Endothelial cell (in vitro differentiated cells): Measurements from ENCODE around the gene GRHL1. TPM values are rescaled to one million over a fixed set of nuclear protein-coding genes. Genes with fewer than 3 reads are reported as not detected.

ENCODE experiments used
- DNase-seq: peaks from one replicate; pipeline ENCODE4 v3.0.0; 2021; ENCODE audit warnings: low spot score
- H3K27ac Mint-ChIP-seq: one replicate; pipeline ENCODE4 v1.8.0; 2021; ENCODE audit warnings: mixed read lengths, inconsistent platforms; ENCODE audit not compliant: unreplicated experiment
- H3K27me3 Mint-ChIP-seq: one replicate; pipeline ENCODE4 v1.8.0; 2021; ENCODE audit warnings: mild to moderate bottlenecking, moderate library complexity, mixed read lengths, inconsistent platforms; ENCODE audit not compliant: unreplicated experiment
- H3K36me3 Mint-ChIP-seq: one replicate; pipeline ENCODE4 v1.8.0; 2021; ENCODE audit warnings: mild to moderate bottlenecking, low read depth, mixed read lengths, inconsistent platforms; ENCODE audit not compliant: unreplicated experiment
- H3K4me1 Mint-ChIP-seq: one replicate; pipeline ENCODE4 v1.8.0; 2021; ENCODE audit warnings: mild to moderate bottlenecking, mixed read lengths, inconsistent platforms; ENCODE audit not compliant: unreplicated experiment
- H3K4me3 Mint-ChIP-seq: one replicate; pipeline ENCODE4 v1.8.0; 2021; ENCODE audit warnings: mild to moderate bottlenecking, mixed read lengths, inconsistent platforms; ENCODE audit not compliant: unreplicated experiment
- H3K9me3 Mint-ChIP-seq: one replicate; pipeline ENCODE4 v1.8.0; 2021; ENCODE audit warnings: mixed read lengths, inconsistent platforms; ENCODE audit not compliant: unreplicated experiment
- CTCF ChIP-seq: fragments of 200-600 bp; sonication (generic); IDR thresholded peaks from one replicate; pipeline ENCODE4 v1.5.0; 2021; ENCODE audit warnings: antibody characterized with exemption; ENCODE audit not compliant: unreplicated experiment
- total RNA-seq: library from RNA; stranded (reverse); fragmentation: NEBNext Ultra II Directional; extraction: Animal tissue kit (Norgen Biotek cat#: 25700); gene quantifications from one replicate; pipeline ENCODE4 v1.2.1, GENCODE V29; 2021; ENCODE audit not compliant: unreplicated experiment

GRHL1 gene
- total RNA-seq, 1 donor from 2014 or later = 1.7 TPM

GRCh38 chr2:9961013-9961412 lies 9.5 kb downstream of the GRHL1 start:
- TF ChIP-seq CTCF = no peak
- Mint-ChIP-seq H3K27ac (no peak overlapping the region), H3K36me3 (no peaks in the 10 kb centered on the region), H3K9me3 (no peaks in the 10 kb centered on the region), H3K27me3 (no peaks in the 10 kb centered on the region), H3K4me3 (no peak overlapping the region), H3K4me1 (no peaks in the 10 kb centered on the region)
- DNase-seq = no peak

GRCh38 chr2:9964334-9964980 lies 13.0 kb downstream of the GRHL1 start:
- Mint-ChIP-seq H3K9me3 (no peaks in the 10 kb centered on the region), H3K27me3 (no peaks in the 10 kb centered on the region), H3K4me1 (no peaks in the 10 kb centered on the region), H3K27ac (no peak overlapping the region), H3K4me3 (no peak overlapping the region), H3K36me3 (no peaks in the 10 kb centered on the region)
- no peak for TF ChIP-seq CTCF
- no peak for DNase-seq

- H3K4me1 Mint-ChIP-seq = no peaks in the 10 kb centered on the region
- H3K4me3 Mint-ChIP-seq = no peak overlapping the region
- no peaks in the 10 kb centered on the region for H3K9me3 Mint-ChIP-seq
- DNase-seq = no peak
- H3K36me3 Mint-ChIP-seq = no peaks in the 10 kb centered on the region
- no peak for TF ChIP-seq CTCF
- H3K27me3 Mint-ChIP-seq = no peaks in the 10 kb centered on the region
- no peak overlapping the region for H3K27ac Mint-ChIP-seq
These were observed 13.8 kb downstream of the GRHL1 start for GRCh38 chr2:9965119-9965822.

GRCh38 chr2:9966491-9967022 lies 15.1 kb downstream of the GRHL1 start:
- TF ChIP-seq CTCF = no peak
- Mint-ChIP-seq H3K36me3 (no peaks in the 10 kb centered on the region), H3K4me1 (no peaks in the 10 kb centered on the region), H3K27me3 (no peaks in the 10 kb centered on the region), H3K9me3 (no peaks in the 10 kb centered on the region), H3K27ac (no peak overlapping the region), H3K4me3 (no peak overlapping the region)
- no peak for DNase-seq
